GM23338 (cell line): Measurements from ENCODE around the gene KCNE1.

Experiments
- JUNB ChIP-seq: IDR thresholded peaks from one replicate; pipeline ENCODE4 v1.6.1; 2016; ENCODE audit warnings: antibody characterized with exemption; ENCODE audit not compliant: unreplicated experiment
- TF ChIP-seq, protein P1 (sequence below), 2 experiments: fragments of 200-600 bp in 1 of 2; sonication (generic) in 1 of 2; conservative IDR thresholded peaks; 2 replicates each; pipeline versions ENCODE4 v1.5.1 to v1.6.1; 2016 to 2017; ENCODE audit warnings: antibody characterized with exemption in 2 of 2, low read depth in 2 of 2, mild to moderate bottlenecking in 2 of 2, moderate library complexity in 1 of 2
- TF ChIP-seq, protein P2 (sequence below): IDR thresholded peaks from one replicate; pipeline ENCODE4 v1.6.1; 2018; ENCODE audit warnings: antibody characterized with exemption; ENCODE audit not compliant: unreplicated experiment

DNA sequence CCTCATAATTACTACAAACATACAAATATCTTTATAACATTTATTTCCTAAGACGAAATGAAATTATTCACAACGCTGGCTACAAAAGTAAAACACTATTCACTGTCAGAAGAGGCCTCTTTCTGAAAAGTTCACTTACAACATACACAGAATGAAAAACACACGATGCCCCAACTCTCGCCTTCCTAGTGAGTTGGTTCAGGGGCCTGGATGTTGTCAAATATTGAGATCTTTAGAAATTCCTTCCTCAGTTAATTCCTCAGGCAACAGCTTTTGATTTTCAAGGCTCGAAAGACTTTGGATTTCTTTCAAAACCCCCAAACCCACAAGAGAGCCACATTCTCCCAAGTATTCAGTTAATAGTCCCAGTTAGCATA, 14.2 kb upstream of the KCNE1 start:
- TF ChIP-seq, protein P1, sequence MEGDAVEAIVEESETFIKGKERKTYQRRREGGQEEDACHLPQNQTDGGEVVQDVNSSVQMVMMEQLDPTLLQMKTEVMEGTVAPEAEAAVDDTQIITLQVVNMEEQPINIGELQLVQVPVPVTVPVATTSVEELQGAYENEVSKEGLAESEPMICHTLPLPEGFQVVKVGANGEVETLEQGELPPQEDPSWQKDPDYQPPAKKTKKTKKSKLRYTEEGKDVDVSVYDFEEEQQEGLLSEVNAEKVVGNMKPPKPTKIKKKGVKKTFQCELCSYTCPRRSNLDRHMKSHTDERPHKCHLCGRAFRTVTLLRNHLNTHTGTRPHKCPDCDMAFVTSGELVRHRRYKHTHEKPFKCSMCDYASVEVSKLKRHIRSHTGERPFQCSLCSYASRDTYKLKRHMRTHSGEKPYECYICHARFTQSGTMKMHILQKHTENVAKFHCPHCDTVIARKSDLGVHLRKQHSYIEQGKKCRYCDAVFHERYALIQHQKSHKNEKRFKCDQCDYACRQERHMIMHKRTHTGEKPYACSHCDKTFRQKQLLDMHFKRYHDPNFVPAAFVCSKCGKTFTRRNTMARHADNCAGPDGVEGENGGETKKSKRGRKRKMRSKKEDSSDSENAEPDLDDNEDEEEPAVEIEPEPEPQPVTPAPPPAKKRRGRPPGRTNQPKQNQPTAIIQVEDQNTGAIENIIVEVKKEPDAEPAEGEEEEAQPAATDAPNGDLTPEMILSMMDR (conservative IDR thresholded peaks at IDR 0.05; ENCODE audit: low read depth in 2 of 2), result no peak
- TF ChIP-seq, protein P2, sequence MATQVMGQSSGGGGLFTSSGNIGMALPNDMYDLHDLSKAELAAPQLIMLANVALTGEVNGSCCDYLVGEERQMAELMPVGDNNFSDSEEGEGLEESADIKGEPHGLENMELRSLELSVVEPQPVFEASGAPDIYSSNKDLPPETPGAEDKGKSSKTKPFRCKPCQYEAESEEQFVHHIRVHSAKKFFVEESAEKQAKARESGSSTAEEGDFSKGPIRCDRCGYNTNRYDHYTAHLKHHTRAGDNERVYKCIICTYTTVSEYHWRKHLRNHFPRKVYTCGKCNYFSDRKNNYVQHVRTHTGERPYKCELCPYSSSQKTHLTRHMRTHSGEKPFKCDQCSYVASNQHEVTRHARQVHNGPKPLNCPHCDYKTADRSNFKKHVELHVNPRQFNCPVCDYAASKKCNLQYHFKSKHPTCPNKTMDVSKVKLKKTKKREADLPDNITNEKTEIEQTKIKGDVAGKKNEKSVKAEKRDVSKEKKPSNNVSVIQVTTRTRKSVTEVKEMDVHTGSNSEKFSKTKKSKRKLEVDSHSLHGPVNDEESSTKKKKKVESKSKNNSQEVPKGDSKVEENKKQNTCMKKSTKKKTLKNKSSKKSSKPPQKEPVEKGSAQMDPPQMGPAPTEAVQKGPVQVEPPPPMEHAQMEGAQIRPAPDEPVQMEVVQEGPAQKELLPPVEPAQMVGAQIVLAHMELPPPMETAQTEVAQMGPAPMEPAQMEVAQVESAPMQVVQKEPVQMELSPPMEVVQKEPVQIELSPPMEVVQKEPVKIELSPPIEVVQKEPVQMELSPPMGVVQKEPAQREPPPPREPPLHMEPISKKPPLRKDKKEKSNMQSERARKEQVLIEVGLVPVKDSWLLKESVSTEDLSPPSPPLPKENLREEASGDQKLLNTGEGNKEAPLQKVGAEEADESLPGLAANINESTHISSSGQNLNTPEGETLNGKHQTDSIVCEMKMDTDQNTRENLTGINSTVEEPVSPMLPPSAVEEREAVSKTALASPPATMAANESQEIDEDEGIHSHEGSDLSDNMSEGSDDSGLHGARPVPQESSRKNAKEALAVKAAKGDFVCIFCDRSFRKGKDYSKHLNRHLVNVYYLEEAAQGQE, result no peak
- TF ChIP-seq JUNB, result no peak
